Iris pigment epithelial cell (primary cell): ENCODE measurements around the gene ZNF839.
A peak's percentile ranks its signal among the peaks of the same experiment; 100 is the strongest.
"Not testable (repeated sequence)": the region's sequence is repeated elsewhere in the genome, so short reads cannot be mapped to it uniquely, and the experiment has no call there.

ENCODE experiments used
- DNase-seq: peaks from one replicate; pipeline ENCODE4 v3.0.0-alpha.2; 2011; ENCODE audit warnings: low read depth

Gene ZNF839

DNA sequence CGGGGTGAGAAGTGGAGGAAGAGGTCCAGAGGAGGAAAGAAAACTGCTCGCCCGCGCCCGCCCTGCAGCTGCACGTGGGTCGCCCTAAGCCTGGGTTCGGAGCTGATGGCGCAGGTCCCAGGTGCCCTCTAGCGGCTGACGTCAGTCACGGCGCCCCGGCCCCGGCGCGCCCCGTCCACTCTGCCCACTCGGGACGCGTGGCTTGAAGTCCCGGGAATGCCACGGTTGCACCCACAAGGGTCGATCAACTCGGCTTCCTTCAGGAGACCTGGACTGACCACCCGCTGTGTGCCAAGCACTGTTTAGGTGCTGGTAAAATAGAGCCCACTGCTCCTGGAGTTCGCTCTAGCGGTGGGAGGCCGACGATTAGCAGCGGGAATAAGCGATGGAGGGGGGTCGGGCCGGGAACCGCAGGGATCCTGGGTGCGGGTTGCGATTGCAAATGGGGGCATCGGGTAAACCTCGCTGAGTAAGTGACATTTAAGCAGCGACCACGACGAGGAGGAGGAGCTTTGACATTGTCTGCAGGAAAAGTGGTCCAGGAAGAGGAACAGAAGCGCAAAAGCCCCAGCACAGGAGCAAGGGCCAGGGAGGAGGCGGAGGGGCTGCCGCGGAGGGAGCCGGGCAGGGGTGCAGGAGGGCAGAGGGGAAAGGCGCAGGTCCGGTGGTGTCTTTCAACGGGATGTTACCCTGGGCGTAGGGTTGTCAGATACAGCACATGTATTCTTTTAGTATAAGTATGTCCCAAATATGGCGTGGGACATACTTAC lies 5.1 kb upstream of the ZNF839 start:
- DNase-seq: peak; percentile 84

DNA sequence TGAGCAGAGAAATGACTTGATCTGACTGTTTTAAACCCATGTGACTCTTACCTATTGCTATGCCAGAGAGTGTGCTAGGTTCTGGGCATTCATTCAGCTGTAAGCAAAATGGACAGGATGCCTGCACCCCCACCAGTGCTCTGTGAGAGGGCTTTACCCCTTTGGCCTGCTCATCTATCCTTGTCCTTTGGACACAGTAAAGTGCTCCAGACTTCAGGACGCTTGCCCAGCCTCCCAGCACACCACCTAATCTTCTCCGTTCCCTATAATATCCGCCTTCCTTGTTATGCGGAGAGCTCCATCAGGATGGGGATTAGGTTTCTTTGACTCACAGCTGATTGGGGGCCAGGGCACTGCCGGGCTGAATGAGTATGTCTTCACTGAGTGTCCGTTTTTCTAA lies 4.4 kb upstream of the ZNF839 start:
- no peak for DNase-seq

DNA sequence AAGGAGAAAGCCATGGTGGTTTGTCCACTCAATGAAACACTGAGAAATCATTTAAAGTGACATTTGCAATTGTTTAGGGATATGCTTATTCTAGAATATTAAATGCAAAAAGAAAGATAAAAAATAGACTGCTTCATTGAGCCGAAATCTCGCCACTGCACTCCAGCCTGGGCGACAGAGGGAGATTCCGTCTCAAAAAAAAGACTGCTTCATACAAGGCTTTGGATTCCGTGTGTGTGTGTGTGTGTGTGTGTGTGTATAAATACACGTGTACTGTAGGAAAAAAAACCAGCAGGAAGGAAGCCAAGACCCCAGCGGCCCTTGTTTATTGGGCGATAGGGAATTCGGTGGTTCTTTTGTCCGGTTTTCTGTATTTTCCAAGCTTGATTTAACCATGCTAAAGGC lies 3.2 kb upstream of the ZNF839 start:
- DNase-seq: peak; percentile 72

DNA sequence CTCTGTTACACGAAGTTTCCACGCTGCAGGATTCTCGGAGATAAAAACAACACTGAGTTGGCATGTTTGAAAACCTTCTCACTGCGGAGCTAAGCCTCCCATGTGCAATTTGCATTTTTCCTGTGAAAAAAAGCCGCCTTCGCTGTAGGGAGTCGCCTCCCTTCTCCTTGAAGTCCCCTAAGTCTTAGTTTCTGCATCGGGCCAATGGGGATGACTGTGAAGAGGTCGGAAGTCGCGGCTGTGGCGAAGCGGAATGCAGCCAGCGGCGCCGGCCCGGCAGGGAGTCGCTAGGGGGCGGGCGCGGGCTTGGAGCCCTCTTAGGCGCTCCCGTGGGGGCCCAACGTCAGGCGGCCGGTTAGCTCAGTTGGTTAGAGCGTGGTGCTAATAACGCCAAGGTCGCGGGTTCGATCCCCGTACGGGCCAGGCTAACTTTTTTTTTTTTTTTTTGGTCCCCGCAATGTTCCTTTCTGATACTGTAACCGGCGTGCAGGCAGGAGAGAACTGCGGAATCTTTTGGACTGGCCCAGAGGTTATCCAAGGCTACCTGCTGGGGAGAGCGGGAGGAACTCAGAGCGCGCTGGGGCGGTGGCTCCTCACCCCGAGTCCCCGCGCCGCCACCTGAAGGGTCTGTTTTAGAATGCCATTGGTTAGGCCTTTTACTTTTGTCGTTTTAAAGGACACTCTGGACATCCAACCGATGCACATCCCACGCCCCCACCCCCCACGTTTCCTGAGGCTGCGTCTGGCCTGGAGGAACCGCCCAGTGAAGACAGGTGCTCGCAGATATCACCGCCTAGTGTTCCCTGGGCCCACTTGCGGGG lies 2.6 kb upstream of the ZNF839 start:
- peak; percentile 90 for DNase-seq

DNA sequence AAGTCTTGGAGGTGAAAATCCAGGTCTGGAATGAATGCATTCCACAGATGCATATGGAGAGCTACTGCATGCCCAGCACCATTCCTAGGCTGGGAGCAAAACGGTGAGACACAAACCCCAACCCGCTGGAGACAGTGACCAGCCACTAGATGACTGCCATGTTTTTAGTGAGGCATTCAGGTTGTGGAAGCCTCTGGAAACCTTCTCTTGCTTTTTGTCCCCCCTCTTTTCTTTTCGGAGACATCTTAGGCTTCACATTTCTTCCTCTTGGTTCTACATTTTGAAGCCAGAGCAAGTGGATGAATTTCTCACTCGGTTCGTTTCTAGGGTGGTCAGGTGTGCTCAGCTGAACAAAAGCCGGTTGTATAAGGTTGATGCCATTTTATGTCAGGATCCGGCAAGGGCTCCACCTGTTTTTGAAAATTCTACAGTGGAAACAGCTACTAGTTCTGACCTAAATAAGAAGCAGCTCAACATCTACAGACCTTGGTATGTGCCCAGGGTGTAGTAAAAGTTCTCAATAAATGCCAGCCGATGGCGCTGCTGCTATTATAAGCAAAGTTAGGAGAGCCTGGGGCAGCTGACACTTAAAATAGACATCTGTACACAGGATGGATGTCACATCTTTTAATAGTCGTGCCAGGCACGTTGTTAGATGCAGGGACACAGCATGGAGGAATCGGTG lies 1.8 kb upstream of the ZNF839 start:
- no peak for DNase-seq

DNA sequence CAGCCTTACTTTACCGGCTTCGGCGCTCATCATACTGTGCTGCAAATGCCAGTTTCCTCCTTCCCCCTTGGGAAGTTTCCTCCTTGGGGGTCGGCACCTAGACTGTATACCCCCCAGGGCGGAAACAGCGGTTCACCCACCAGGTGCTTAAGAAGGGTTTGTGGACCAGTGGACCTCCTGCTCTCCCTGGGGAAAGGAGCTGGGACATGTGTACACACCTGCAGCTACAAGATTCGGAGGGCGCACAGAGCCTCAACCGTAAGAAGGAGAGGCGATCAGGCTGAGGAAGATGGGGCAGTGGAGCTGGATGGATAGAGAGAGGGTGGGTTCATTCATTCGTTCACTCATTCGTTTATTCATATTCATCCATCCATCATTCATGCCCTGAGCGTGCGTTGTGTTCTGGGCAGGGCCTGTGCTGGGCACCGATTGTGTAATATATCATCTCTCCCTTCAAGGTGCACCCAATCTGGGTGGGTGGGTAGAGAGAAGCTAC lies 717 bp upstream of the ZNF839 start:
- DNase-seq: no peak

DNA sequence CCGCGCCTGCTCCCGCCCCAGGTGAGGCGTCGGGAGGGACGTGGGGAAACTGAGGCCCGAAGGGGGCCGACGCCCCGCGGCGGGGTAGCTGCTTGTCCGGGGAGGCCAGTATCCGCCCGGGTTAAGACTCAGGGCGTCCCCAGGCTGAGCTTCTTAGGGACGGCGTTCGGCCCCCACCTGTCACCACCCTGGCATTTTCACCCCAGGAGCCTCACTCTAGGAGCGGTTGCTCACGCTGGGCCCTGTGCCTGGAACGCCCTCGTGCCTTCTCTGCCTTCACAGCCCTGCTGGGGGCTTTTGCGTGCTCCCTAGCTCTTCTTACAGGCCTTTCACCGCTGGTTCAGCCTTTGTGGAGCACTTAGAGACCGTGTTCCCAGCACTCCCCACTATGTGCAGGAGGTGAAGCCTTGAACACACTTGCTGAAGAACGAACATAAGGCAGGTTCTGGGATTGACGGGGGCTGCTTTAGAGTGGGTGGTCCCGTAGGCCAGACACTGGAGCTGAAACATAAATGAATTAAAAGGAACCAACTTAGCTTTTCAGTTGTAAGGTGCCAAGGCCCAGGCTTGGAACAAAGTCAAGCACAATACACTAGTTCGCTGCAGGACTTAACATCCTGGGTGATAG lies 601 bp downstream of the ZNF839 start:
- DNase-seq: peak; percentile 63

DNA sequence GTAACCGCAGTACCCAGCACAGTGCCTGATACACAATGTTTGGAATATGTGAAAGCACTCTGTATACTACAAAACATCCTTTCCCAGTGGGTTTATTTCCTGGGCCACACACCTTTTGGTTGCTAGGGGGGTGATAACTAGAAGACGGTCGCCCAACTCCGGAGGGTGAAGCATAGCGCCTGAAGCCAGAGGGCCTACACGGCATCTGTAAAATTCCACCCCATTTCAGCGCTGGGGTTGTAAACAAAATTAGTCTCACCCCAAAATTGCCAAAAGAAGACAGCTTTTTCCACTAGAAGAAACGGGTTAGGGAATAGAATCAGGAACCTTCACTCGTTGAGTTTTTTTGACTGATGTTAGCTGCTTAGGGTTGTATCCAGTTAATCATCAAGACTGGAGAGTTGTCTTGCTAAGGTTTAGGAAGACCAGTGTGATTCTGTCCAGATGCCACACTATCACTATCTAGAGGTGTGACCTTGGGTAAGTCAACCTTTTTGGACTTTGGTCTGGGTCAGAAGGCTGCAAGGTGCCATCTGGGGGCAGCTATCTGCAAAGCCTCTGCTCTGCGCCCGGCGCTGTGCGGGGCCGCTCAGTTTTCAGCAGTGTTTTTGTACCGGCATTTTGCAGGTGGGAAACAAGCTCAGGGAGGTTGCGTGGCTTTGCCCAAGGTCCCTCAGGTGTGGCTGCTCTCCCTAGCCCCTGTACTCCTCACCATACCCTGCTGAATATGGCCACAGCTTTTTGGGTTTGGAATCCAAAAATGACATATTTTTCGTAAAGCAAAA lies 1.3 kb downstream of the ZNF839 start:
- DNase-seq: no peak

DNA sequence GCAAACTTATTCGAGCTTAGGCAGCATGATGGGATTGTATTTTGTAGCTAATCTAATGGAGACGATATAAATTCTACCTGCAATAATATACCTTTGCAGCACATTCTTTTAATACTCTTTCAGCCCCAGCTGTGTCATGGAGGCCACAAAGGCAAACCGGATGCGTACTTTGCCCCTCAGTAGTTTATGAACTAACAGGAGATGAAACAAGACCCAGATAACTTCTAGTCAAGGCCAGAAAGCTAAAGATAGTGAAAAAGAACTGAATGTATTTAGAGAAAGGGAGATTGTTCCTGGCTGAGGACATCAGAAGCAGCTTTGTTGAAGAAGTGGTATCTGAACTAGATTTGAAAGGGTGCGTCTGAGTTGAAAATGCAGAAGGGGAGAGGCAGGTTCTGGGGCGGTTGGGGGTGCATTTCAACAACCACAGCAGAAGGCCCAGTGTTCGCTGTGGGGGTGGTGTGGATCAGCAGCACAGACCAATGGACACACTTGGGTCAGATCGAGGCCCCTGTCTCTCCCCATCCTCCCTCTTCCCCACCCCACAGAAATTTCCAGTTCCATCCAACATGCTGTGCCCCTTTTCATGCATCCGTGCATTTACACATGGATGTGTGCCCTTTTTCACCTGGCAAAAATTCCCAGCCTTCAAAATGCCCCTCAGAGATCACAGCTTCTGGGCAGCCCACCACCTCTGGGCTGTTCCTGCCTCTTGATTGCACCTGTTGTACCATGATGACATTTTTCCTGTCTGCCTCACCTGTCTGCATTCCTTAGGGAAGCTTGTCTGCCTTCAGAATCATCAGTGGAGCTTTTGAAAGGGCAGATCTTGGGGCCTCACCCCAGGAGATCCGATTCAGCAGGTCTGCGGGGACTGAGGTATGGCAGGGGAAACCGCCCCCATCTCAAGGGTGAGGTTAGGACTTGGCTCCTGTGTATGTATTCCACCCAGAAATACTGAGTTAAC lies 2.2 kb downstream of the ZNF839 start:
- DNase-seq: no peak

DNA sequence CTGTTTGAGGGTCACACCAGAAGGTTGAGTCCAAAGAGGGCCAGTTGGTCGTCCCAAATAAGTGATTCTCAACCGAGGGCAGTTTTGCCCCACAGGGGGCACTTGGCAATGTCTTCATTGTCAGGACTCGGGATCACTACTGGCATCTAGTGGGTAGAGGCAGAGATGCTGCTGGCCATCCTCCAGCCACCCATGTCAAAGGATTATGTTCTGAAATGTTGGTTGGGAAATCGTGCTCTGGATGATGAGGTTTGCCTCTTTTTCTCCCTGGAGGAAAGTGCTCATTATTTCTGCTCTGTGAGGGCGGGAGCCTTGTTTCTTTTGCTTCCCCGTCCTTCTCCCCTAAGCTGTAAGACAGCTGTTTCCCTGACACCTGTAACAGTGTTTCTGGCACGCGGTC lies 3.6 kb downstream of the ZNF839 start:
- peak; percentile 89 for DNase-seq

DNA sequence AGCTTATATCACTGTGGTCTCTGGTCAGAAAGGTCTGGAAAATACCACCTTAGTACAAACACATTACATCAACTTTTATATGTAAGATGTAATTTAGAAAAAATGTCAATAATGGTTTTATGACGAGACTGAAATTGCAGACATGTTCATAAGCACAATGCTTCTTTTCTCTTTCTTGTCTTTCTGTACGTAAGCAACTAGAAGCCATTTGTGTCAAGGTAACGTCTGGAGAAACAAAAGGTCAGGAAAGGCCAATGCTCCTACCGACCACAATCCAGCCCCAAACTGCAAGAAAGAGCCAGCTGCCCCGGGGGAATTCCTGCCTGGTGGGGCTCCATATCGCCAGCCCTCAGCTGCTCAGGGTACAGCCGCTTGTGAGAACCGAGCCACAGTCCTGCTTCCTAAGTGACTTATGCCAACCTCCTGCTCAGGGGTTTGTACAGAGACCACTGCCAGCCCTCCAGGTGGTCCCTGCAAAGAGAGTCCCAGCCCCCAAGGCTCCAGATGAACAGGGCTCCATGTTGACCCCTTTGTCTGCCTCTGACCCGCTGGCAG lies 6.3 kb downstream of the ZNF839 start:
- DNase-seq: peak; percentile 30

DNA sequence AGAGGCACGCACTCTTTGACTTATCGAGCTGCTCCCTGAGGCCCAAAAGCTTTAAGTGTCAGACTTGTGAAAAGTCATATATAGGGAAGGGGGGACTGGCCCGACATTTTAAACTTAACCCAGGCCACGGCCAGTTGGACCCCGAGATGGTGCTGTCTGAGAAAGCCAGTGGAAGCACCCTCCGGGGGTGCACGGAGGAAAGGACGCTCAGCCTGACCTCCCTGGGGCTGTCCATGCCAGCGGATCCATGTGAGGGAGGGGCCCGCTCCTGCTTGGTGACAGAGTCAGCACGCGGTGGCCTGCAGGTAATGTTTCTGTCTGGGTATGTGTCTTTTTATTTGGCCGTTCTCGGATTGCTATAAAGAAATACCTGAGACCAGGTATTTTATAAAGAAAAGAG lies 7.0 kb downstream of the ZNF839 start:
- no peak for DNase-seq

DNA sequence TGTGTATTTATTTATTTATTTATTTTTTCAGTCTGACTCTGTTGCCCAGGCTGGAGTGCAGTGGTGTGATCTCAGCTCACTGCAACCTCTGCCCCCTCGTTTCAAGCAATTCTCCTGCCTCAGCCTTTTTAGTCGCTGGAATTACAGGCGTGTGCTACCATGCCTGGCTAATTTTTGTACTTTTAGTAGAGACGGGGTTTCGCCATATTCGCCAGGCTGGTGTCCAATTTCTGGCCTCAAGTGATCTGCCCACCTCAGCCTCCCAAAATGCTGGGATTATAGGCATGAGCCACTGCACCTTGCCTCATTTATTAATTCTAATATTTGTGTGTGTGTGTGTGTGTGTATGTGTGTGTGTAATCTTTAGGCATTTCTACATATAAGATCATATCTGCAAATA lies 9.8 kb downstream of the ZNF839 start:
- not testable (repeated sequence) for DNase-seq

DNA sequence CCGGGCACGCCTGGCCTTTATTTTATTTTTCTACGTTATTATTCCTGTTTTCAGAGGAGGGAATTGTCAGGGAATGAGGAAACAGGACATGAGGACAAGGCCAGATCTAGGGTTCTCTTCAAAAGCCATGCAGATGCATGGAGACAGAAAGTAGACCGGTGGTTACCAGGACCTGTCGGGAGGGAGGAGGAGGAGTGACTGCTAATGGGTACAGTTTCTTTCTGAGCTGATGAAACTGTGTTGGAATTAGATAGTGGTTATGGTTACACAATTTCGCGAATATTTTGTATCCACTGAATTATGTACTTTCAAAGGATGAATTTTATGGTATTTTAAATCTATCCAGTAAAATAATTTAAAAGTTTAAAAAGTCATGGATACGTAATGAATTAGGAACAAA lies 11.3 kb downstream of the ZNF839 start:
- DNase-seq: no peak

DNA sequence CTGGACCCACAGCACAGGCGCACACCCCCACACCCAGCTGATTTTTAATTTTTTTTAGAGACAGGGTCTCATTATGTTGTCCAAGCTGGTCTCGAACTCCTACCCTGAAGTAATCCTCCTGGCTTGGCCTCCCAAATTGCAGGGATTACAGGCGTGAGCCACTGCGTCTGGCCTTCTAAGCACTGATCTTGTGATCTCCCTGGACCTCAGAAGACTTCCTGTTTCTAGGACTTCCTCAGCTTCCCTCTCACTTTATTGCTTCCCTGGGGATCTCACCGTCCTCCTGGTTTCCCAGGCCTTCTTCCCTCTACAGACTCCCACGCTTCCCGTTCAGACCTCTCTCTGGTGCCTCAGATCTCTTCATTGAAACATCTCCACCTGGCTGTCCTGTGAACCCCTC lies 13.8 kb downstream of the ZNF839 start:
- no peak for DNase-seq

DNA sequence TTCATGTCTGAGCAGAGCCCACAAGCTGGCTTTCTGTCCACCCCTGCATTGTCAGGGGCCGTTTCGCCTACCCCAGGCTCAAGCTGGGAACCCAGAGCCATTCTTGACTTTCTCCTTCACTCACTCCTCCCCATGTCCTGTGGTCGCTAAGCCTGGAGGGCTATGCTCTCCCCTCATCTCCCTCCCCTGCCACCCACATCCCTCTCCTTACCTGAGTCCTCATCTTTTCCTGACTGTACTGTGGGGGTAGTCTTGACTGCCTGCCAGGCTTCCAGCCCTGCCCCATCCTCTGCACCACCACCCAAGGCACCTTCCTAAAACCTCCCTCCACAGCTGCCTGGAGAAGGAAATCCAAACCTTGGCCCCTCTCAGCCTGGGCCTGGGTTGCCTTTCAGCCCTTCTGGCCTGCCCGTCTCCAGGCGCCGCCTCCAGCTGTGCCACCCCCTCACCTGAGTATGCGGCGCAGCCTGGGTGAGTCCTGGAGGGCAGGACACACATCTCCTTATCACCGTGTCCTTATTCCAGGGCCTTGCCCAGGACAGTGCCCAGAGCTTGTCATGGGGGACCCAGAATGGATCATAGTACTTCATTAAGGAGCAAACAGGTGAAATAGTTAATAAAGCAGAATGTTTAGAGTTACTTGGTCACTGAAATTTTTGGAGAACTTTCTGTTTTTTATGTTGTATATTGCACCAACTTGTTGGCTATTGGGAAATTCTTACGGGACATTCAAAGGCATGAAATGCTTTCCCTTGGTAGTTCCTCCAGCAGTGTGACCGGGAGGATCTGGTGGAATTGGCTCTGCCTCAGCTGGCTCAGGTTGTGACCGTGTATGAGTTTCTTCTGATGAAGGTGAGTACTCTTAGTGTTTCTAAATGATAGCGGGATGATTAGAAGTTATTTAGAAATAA lies 14.5 kb downstream of the ZNF839 start:
- DNase-seq: no peak

DNA sequence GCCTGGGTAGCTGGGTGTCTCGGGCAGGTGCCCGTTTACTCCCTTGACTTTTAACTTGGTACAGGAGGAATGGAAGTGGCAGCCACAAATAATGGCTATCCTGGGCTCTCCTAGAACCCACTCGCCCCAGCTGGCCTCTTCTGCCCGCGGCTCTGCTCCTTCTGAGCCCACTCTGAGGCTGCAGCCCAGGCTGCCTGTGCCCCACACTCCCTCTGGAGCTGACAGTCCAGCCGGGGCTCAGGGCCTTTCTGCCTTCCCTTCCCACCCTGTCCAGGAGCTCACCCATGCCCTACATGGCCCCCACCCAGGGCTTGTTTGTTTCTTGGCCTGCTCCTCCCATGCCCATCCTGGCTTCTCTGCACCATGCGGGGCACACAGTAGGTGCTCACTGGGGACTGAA lies 15.6 kb downstream of the ZNF839 start:
- DNase-seq: no peak

DNA sequence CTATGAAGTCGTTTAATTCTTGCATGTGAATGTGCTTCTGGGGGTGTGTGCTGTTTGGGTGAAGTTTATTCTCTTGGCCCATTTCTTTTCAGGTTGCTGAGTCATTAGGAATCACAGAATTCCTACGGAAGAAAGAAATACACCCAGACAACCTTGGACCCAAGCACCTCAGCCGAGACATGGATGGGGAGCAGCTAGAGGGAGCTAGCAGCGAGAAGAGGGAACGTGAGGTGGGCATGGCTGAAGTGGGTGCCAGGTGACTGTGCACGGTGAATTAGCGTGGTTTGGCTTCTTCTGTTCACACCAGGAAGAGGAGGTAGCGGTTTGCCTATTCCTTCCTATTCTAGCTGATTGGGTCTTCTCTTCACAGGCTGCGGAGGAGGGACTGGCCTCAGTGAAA lies 19.2 kb downstream of the ZNF839 start:
- no peak for DNase-seq

DNA sequence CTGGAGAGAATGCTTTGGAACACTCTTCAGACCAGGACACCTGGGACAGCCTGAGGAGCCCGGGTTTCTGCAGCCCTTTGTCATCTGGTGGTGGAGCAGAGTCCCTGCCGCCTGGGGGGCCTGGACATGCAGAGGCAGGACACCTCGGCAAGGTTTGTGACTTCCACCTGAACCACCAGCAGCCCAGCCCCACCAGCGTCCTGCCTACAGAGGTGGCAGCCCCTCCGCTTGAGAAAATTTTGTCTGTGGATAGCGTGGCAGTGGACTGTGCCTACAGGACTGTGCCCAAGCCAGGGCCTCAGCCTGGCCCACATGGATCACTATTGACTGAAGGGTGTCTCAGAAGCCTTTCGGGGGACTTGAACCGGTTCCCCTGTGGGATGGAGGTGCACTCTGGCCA lies 22.0 kb downstream of the ZNF839 start:
- DNase-seq: no peak
